Measurements from ENCODE around the gene WDR73.

GRCh38 chr15:84611631-84612030, 42.5 kb downstream of the WDR73 start:
- TF ChIP-seq CTCF (conservative IDR thresholded peaks at IDR 0.05) (no peak), EZH2 (IDR thresholded peaks at IDR 0.05; ENCODE audit: low read depth) (no peak)
